Measurements from ENCODE around the gene CHST15. TPM values are rescaled to one million over a fixed set of nuclear protein-coding genes. Genes with fewer than 3 reads are reported as not detected.
"Not testable (repeated sequence)": the region's sequence is repeated elsewhere in the genome, so short reads cannot be mapped to it uniquely, and the experiment has no call there.

The CHST15 gene
- total RNA-seq, 2 donors from 2014 or later: 18.5 to 21.5 TPM

DNA sequence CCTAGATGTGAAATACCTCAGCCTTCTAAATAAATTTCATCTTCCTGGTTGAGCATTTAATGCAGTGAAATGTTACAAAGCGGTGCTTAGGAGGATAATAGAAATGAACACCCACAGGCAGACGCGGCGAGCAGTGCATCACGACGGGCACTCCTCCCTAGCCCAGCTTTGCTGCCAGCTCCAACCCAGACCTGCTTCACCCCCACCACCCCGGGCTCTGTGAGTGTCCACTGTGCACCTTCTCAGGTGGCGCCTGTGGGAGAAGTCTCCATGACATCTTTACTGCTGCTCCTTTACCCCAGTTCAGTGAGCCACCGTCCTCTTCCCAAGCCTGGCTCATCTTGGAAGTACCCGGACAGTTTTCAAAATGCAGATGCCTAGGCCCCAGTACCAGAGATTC, 5.2 kb upstream of the CHST15 start:
- H3K27ac ChIP-seq: no peak overlapping the region
- ATAC-seq: no peak
- no peak for DNase-seq
- no peak overlapping the region for H3K4me3 ChIP-seq
- peaks cover 20% of the 10 kb centered on the region for H3K4me1 ChIP-seq
- peaks cover 0 to 5% of the 10 kb centered on the region in 2 donors for H3K27me3 ChIP-seq
- 71 to 78% methylated on average over 9 to 10 of the region's 10 CpGs for WGBS, 2 donors
- intact Hi-C loops (cut with DNase I): no loop called here
- peaks cover 0 to 5% (median 0%) of the 10 kb centered on the region in 3 donors for H3K9me3 ChIP-seq
- H3K36me3 ChIP-seq (replicated peaks in 1 of 2; ENCODE audit: insufficient read depth in 1 of 2, low read depth in 2 of 2): no peaks in the 10 kb centered on the region
- no peak for TF ChIP-seq POLR2A (IDR thresholded peaks at IDR 0.05)
- TF ChIP-seq, protein P1, sequence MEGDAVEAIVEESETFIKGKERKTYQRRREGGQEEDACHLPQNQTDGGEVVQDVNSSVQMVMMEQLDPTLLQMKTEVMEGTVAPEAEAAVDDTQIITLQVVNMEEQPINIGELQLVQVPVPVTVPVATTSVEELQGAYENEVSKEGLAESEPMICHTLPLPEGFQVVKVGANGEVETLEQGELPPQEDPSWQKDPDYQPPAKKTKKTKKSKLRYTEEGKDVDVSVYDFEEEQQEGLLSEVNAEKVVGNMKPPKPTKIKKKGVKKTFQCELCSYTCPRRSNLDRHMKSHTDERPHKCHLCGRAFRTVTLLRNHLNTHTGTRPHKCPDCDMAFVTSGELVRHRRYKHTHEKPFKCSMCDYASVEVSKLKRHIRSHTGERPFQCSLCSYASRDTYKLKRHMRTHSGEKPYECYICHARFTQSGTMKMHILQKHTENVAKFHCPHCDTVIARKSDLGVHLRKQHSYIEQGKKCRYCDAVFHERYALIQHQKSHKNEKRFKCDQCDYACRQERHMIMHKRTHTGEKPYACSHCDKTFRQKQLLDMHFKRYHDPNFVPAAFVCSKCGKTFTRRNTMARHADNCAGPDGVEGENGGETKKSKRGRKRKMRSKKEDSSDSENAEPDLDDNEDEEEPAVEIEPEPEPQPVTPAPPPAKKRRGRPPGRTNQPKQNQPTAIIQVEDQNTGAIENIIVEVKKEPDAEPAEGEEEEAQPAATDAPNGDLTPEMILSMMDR (IDR thresholded peaks at IDR 0.05): no peak

DNA sequence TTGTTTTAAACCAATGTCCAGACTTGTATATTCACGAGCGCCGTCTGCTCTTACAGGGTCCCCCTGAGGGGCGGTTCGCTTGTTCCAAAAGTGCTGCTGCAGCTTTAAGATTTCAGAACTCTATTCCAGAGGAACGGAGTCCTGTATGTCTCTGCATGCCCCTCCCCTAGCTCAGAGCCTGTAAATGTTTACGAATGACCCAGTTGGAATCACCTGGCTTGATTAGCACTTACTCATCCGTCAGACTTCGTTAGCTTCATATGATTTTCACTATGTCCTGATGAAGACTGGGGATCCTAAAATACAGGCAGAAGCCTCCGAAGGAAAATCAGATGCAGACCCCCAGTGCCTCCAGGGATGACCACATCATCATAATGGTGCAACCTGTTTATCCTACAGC, 4.5 kb upstream of the CHST15 start:
- Histone ChIP-seq H3K36me3 (replicated peaks in 1 of 2; ENCODE audit: insufficient read depth in 1 of 2, low read depth in 2 of 2) (no peaks in the 10 kb centered on the region), H3K4me3 (no peak overlapping the region), H3K9me3 (peaks cover 0 to 5% (median 0%) of the 10 kb centered on the region in 3 donors), H3K4me1 (peaks cover 25% of the 10 kb centered on the region), H3K27me3 (peaks cover 0 to 5% of the 10 kb centered on the region in 2 donors), H3K27ac (no peak overlapping the region)
- intact Hi-C loops (cut with DNase I): no loop called here
- 36% methylated on average over 9 to 10 of the region's 10 CpGs for WGBS, 2 donors
- ATAC-seq (no peak), DNase-seq (no peak)
- TF ChIP-seq POLR2A (IDR thresholded peaks at IDR 0.05): no peak
- TF ChIP-seq, protein P1 (IDR thresholded peaks at IDR 0.05): no peak

DNA sequence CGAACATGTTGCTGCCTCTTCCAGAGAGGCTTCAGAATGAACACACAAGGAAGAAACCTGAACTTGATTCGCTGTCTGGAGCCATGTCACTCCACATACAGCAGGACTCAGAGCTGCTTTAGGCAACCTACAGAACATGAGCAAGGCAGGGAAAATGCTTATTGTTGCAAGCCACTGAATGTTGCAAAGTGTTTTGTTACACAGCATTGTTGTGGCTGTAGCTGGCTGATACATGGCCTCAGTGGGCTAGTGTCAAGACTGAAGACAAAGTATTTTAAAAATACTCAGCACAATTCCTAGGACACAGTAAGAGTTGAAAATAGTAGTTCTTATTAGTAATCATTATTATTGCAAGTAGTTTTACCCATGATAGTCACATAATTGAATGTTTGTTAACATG, 3.1 kb upstream of the CHST15 start:
- 47 to 90% methylated on average over 2 of the region's 2 CpGs for WGBS, 2 donors
- H3K36me3 ChIP-seq (replicated peaks in 1 of 2; ENCODE audit: insufficient read depth in 1 of 2, low read depth in 2 of 2): no peaks in the 10 kb centered on the region
- H3K4me3 ChIP-seq: no peak overlapping the region
- H3K4me1 ChIP-seq: peaks cover 30% of the 10 kb centered on the region
- peaks cover 0 to 5% (median 0%) of the 10 kb centered on the region in 3 donors for H3K9me3 ChIP-seq
- no peak for DNase-seq
- ATAC-seq: no peak
- no peak overlapping the region for H3K27ac ChIP-seq
- intact Hi-C loops (cut with DNase I): no loop called here
- TF ChIP-seq, protein P1 (IDR thresholded peaks at IDR 0.05): no peak
- no peak for TF ChIP-seq POLR2A (IDR thresholded peaks at IDR 0.05)
- H3K27me3 ChIP-seq: peaks cover 0 to 5% of the 10 kb centered on the region in 2 donors

DNA sequence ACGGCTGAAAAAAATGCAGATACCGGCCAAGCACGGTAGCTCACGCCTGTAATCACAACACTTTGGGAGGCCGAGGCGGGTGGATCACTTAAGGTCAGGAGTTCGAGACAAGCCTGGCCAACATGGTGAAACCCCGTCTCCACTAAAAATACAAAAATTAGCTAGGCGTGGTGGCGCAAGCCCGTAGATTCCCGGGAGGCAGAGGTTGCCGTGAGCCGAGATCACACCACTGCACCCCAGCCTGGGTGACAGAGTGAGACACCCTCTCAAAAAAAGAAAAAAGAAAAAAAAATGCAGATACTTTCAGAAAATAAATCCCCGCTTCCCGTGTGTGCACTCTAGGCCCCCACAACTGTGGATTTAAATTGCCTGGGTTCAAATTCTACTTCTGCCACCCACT, 2.4 kb upstream of the CHST15 start:
- WGBS, 2 donors: 66 to 76% methylated on average over 16 of the region's 16 CpGs
- H3K4me3 ChIP-seq; H3K27me3 ChIP-seq; intact Hi-C loops (cut with DNase I); ATAC-seq; H3K36me3 ChIP-seq (replicated peaks in 1 of 2; ENCODE audit: insufficient read depth in 1 of 2, low read depth in 2 of 2); H3K9me3 ChIP-seq; DNase-seq: not testable (repeated sequence)
- H3K27ac ChIP-seq: peak overlapping the region in 2 of 4 donors; percentile 88 to 90
- peaks cover 30% of the 10 kb centered on the region for H3K4me1 ChIP-seq

DNA sequence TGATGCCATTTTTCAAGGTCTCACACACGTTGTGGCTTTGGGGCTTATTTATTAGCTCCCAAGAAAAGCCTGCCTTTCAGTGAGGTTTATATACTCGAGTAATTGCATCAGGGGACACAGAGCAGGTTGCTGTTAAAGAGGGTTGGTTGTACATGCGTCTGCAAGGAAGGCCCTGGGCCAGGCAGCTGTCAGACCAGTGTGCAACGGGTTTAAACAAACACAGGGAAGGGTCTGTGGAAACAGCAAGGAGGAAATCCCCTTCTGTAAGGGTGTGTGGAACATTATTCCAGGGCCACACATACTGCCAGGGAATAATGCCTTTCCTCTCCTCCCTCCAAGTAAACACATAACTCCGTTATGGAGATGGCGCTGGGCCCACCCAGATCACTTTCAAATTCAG, 1.7 kb upstream of the CHST15 start:
- Histone ChIP-seq H3K4me3 (no peak overlapping the region), H3K27me3 (peaks cover 0 to 5% of the 10 kb centered on the region in 2 donors), H3K36me3 (replicated peaks in 1 of 2; ENCODE audit: insufficient read depth in 1 of 2, low read depth in 2 of 2) (no peaks in the 10 kb centered on the region), H3K27ac (peak overlapping the region in 3 of 4 donors; percentile 83 to 90 (median 88)), H3K9me3 (peaks cover 0 to 5% (median 0%) of the 10 kb centered on the region in 3 donors), H3K4me1 (peaks cover 31% of the 10 kb centered on the region)
- intact Hi-C loops (cut with DNase I): no loop called here
- ATAC-seq (no peak), DNase-seq (peak in 2 of 4 donors; percentile 17 to 19)
- TF ChIP-seq, protein P1 (IDR thresholded peaks at IDR 0.05): no peak
- TF ChIP-seq POLR2A (IDR thresholded peaks at IDR 0.05): no peak
- 25 to 30% methylated on average over 6 of the region's 6 CpGs for WGBS, 2 donors
